ENCODE data around the gene EIF4E1B.

EIF4E1B gene

DNA sequence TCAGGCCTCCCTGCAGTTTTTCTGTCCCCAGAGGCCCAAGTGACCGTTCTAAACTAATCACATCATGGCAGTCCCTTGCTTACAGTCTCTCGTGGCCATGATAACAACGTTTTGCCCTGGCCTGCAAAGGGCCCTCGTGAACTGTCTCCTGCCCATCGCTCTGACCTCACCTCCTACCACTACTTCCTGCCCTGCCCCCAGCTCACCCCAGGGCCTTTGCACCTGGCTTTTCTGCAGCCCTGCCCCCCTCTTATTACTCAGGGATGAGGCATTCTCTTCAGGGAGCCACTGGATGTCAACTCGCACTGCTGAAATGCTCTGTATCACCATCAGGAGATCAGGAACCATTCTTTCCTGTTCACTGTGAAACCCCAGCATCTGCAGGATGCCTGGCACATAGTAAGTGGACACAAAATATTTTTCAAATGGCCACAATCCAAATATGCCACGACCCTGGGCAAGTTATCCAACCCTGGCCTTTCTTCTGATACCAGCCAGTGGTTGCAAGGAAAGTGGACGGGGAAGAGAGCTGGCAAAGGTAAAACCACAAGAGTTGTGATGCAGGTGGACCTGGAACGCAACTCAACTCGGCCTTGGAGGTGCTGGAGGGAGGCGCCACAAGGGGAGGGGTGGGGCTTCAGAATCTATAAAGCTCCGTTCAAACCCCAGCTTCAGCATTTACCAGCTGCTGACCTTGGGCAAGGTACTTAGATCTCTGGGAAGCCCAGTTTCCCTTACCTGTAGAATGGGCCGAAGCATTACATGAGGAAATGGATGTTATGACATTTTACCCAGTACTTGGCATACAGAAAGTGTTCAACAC is 1.9 kb upstream of the EIF4E1B start:
- no peak for DNase-seq

DNA sequence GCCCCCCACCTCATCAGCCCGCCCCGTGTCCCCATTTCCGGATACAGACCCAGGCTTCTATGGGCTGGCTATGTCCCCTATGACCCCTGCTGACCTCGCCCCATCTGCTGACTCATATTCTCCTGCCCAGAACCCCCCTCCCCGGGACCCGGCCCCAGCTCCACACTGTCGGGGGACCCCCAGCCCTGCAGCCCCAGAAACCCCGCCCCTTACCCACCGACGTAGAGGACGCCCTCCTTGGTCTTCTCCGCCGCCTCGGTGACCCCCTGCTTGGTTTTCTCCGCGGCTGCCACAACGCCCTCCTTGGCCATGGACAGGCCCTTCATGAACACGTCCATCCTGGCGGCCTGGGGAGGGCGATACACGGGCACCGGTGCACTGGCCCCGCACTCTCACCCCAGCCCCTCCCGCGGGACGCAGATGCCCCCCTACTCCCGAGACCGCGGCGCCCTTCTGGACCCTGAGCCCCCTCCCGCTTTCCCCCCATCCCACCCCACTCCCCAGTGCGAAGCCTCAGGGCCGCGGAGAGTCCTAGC is 1.1 kb upstream of the EIF4E1B start:
- no peak for DNase-seq

DNA sequence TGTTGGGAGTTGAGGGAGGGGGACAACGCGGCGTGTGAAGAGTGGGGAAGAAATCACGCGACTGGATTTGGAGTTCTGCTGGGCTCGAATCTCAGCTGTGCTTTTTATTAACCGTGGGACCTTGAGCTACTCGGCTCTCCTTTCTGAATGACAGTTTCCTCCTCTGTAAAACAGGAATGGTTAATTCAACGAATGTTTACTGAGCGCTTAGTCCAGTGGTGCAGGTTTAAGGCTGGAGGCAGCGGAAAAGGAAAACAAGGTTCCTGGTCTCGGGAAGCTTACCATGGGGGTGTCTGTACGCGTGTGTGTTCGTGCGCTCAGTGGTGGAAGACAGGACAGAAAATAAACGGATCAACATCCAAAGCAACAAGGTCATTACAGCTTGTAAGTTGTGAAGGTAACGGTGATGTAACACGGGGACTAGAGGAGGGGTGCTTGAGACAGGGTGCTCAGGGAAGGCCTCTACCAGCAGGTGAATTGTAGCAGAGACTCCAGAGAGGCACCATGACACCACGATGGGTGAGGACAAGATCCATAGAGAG is 277 bp downstream of the EIF4E1B start:
- DNase-seq, result no peak

DNA sequence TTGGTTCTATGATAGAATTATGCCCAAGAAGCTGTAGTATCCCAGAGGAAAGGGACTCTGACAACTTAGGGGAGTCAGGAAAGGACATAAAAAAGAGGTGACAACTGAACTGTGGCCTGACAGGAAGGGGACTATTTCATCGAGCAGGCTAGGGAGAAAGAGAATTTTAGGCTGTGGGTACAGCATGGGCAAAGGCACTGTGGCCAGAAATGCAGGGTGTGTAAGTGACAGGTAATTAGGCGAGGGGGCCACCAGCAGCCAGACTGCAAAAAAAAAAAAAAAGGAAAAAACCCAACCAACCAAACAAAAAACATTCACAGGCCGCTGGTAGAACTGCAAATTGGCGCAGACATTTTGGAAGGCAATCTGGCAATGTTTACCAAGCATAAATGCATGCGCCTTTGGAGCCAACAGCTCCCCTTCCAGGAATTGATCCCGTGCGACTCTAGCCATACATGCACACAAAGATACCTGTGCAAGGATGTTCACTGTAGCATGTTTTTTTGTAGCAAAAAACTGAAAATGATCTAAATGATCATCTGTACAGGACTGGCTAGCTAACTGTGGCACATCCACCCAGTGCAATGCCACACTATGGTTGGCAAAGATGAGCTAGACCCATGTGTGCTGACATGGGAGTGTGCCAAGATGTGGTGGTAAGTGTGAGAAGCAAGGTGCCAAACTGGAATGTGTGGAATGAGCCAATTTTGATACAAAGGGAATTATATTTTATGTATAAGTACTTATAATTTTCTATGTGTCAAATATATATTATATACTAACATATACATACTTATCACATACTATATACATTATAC is 1.1 kb downstream of the EIF4E1B start:
- no peak for DNase-seq

DNA sequence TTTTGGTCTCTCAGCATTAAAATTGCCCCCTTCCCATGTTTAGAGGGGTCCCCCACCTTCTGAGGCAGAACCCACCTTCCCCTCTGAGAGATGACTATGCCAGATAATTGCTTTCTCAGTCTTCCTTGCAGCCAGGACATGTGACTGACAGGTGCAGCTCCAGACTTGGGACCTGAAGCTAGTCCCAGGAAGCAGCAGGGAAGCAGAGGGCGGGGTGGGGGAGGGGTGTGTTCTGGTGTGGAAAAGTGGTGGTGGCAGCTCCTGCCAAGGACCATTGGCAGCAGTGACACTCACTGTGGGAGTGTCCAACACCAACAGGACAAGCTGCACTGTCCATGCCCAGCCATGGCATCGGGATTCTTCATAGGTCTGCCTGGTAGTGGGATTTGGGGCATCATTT is 2.3 kb downstream of the EIF4E1B start:
- no peak for DNase-seq

DNA sequence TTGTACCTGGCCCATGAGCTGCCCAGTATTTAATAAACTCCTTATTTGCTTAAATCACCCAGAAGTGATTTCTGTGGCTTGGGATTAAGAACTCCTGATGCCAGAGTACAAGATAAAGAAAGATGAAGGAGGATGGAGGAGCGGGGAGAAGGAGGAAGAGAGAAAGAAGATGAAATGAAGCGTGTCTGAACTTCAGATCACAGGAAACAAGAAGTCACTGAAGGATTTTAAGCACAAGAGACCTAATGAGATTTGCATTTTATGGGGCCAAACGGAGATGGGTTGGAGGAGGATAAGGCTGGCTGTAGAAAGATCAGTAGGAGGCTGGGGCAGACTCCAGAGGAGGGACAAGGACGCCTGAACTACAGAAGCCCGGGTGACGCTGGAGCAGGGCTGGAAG is 3.1 kb downstream of the EIF4E1B start:
- no peak for DNase-seq

DNA sequence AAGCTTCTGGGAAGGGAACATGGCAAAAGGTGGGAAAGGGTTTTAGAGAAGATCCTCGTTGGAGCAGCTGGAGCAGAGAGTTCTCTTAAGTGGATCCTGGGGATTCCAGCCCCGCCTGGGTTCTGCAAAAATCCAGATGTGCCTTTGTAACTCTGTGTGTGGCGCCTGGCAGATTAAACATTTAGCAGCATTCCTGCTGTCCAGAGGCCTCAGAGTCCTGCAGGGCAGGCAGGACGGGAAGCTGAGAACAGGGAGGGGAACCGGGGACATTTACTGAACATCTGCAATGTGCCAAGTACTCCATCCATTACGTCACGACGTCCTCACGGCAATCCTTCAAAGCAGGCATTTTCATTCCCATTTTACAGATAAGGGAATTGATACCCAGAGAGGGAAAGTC is 6.0 kb downstream of the EIF4E1B start:
- DNase-seq, result no peak

DNA sequence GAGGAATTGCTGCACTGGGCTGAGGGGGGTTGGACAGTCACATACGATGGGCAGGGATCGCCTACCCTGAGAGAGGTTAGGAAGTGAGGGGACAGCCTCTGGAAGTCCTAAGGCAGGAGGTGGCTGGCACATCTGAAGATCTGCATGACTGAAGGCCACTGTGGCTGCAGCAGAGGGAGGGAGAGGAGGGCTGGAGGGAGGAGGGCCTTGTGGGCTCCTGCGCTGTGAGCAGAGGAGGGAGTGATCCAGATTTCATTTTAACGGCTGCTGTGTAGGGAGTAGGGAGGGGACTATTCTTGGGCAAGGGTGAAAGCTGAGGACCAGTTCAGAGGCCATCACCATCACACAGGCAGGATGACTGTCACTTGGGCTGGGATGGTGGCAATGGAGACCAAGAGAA is 7.1 kb downstream of the EIF4E1B start:
- no peak for DNase-seq

DNA sequence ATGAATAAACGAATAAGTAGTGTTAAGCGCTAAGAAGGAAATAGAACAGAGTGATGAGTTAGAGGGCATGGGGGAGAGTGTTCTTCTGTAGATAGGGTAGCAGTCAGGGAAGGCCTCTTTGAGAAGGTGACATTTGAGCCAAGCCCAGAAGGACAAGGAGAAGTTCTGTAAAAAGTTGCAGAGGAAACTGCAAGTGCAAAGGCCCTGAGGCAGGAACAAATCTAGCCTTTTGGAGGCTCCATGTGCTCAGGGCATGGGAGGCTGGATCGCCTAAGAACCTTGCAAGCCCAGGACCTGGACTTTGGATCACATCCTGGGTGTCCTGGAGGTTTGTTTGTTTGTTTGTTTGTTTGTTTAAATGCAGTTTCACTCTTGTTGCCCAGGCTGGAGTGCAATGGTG is 8.0 kb downstream of the EIF4E1B start:
- DNase-seq, result no peak

DNA sequence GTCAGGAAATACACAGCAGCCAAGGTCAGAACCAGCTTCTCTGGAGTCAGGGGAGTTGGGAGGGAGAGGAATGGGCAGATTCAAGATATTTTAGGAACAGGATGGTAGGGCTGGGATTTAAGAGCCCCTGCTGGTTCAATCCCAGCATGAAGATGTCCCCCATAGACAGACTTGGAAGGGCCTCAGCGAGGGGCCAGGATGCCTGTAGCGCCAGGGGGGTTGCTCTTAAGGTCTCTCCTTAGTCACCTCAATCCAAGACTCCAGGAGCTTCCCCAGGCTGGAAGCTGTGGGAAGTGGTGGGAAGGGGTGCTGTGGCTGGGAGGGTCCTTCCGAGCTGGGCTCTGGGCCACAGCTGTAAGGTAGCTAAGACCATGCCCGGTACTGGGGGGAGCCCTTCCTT is 8.7 kb downstream of the EIF4E1B start:
- DNase-seq, result no peak

DNA sequence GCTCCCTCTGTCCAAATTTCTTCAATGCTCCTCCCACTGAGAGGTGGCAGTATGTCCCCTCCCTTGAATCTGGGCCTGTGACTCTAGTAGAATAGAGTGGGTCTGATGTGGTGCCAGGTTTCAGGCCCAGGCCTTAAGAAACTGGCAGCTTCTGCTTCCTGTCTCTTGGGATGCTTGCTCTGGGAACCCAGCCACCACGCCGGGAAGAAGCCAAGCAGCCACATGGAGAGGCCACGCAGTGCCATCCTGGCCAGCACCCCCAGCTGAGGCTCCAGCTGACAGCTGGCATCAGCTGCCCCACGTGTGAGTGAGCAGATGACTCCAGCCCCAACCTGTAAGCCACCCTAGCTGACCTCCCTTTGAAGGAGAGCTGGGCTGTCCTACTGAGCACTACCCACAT is 9.5 kb downstream of the EIF4E1B start:
- DNase-seq, result peak; percentile 54

DNA sequence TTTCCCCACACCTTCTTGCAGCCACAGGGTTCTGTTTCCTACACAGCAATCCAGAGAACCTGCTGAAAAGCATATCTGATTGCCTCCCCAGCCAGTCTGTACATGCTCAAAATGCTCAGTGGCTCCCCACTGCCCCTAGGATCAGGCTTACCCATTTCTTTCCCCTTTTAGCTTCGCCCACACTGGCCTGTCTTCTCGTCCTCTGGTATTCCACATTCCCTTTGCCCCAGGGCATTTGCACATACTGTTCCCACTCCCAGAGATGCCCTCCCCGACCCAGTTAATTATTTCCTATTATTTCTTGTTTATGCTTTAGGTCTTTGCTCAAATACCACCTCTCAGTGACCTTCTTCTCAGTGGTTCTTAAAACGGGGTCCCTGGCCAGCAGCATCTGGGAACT is 10.1 kb downstream of the EIF4E1B start:
- no peak for DNase-seq

DNA sequence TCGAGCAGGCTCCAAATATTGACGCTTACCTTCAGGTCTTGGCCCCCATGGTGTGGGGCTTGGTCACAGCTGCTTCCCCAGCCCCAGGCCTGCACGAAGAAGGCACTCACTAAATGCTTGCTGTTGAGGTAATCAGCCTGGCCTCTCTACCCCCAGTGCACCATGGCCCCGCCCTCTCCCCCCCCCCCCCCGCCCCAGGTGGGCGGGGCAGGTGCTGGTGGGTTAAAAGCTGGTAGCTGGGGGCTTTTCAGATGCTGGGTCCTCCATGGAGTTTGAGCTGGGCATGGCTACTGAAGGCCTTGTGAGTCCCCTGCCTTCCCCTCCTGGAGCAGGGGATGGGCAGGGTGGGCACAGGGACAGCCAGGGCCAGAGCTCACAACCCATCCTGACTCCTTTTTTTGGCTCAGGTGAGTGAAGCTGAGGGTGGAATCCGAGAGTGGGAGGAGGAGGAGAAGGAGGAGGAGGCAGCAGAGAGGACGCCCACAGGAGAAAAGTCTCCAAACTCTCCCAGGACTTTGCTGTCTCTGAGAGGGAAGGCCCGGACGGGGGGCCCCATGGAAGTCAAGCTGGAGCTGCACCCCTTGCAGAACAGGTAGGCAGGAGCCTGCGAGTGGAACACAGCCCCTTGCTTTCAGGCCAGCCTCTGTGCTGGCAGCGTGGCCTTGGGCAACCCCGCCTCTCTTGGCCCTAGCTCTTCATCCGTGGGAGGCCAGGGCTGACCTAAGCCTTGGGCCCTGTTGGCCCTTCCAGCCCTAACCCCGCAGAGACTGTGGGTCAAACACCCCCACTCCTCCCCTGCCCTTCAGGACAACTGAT is 12.4 kb downstream of the EIF4E1B start:
- no peak for DNase-seq

DNA sequence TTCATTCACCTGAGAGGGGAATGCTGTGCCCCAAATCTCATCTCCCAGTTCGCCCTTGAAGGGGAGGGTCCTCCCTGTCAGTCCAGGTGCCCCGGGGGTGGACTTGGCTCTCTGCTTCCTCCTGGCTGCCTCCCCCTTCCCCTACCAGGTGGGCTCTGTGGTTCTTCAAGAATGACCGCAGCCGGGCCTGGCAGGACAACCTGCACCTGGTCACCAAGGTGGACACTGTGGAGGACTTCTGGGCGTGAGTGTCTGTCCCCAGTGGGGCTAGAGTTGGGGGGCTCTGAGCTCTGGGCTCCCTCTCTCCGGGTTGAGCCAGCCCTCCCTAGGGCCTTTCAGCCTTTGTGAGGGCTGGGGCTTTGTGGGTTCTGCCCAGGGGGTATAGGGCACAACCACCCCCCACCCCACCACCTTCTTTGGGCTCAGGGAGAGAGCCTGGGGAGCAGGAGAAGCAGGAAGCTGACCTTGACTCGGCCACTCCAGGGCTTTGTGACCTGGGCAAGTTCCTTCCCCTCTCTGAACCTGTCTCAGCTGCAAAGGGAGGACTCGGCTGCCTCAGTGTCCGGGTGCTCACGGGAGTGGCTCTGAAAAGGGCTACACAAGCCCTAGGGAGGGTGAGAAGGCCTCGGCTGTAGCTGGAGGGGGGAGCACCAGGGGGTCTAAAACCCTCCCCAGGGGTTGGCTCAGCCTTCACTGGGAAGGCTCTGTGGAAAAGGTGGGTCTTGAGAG is 13.2 kb downstream of the EIF4E1B start:
- no peak for DNase-seq

DNA sequence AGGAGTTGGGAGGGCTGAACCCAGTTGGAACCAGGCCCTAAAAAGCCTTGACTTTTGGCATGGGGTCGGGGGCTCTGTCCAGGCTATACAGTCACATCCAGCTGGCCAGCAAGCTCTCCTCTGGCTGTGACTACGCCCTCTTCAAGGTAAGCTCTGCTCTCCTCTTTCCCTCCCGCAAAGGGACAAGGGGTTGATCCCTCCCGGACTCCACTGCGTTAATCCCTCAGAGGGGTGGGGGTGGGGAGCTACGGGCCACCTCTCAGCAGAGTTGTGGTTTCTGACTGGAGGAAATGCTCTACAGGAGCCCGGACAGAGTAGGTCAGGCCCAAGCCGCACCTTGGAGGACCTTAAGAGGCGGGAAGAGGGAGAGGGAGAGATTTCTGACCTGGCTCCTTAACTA is 13.8 kb downstream of the EIF4E1B start:
- DNase-seq, result no peak

DNA sequence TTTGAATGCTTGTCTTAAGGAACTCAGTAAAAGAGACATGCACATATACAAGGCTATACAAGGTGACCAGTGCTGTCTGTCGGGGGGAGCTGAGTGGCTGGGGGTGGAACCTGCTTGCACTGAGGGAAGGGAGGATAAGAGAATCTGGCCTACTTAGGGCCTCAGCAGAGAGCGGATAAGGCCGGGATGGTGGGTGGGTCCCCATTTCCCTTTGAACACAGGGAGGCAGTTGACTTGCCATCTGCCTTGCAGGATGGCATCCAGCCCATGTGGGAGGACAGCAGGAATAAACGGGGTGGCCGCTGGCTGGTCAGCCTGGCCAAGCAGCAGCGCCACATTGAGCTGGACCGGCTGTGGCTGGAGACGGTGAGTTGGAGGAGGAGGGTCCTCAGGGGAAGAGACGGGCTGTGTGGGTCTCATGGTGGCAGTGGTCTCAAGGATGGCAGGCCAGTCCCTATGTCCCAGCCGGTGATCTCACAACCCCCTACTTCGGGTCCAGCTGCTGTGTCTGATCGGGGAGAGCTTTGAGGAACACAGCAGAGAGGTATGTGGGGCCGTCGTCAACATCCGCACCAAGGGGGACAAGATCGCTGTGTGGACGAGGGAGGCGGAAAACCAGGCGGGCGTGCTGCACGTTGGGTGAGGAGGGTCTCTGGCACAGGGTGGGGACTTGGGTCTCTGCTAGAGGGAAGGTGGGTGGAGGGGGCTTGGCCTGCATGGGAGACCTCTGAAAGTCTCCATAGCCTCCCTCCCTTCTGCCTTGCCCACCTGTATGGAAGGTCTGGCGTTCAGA is 14.6 kb downstream of the EIF4E1B start:
- no peak for DNase-seq

DNA sequence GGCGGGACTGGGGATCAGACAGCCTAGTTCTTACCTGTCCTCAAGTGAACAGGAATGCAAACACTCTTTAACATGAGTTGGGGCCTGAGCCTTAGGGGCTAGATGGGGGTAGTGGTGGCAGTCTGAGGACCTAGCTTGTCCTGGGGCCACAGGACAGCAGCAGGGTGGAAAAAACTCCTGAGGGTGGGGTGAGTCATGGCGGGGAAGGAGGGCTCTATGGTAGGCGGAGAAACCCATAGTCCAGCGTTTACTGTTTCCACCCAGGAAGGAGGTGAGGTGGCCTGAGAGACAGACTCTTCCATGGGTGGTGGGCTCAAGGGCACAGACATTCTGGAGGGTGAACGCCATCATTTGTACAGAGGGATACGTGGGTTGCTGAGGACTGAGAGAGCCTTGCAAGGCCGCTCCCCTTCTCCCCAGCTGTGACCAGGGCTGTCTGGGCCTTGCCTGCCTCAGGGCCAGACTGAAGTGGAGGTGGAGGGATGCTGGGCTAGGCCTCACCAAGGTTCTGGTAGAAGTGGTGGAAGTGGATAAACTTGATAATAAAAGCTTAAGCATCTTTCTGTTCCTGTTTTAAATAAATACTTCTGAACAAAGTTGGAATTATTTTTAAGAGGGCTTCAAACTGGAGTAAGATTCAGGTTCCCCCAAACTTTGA is 15.7 kb downstream of the EIF4E1B start:
- DNase-seq, result no peak

DNA sequence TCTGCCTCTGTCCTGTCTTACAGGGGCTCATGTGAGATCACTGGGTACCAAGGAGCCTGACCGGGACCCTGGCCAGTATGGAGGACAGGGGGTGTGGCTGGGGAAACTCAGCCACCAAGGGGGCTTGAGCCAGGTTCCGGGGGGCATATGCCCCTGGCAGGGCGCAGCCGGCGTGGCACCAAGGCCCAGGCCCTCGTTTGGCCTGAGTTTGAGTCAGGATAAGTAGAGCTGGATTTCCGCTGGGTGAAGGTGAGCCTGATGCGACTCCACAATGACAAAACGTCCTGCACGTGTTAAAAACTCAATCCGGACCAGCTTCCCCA is 16.2 kb downstream of the EIF4E1B start:
- DNase-seq, result no peak

DNA sequence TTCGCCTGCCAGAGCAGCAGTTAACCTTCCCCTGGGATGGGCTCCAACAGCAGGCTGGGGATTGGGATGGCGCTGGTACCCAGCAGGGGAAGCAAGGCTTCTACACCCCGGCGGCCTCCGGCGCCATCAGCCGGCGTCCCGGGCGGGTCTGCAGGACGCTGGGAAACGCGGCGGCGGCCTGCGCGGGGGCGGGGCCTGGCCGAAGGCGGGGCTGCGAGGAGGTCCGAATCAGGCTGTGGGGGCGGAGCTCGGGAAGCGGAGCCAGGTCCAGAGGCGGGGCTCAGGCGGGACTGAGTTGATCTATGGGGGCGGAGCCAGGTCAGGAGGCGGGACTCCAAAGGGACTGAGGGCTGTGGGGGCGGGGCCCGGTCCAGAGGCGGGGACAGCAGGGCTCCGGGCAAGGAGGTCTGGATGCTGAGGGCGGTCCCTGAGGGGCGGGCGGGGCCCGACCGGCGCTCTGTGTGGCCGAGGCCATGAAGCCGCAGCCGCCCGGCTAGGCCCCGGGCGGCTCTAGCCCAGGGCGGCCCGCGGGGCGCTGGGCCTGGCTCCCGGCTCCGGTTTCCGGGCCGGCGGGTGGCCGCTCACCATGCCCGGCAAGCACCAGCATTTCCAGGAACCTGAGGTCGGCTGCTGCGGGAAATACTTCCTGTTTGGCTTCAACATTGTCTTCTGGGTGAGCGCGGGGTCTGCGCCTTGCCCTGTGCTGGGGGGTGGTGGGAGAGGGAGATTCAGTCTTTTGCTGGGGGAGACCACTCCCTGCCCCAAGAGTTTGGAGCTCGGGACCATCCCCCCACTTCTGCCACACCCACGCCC is 16.8 kb downstream of the EIF4E1B start, which contains the start of gene TSPAN17:
Gene TSPAN17, plus strand, starts transcription at position 455 of the 813 bp plus-strand sequence. Its CDS starts 132 bp downstream, at position 587.
- peak; percentile 100 for DNase-seq
